Choroid plexus epithelial cell (primary cell): ENCODE measurements around the gene ESPN.

Experiments used
- DNase-seq: peaks from one replicate; pipeline ENCODE4 v3.0.0-alpha.2; 2010; ENCODE audit warnings: low read depth
- H3K4me3 ChIP-seq: 2 replicates; pipeline ENCODE4 v1.5.1; 2011; ENCODE audit warnings: low read depth, mild to moderate bottlenecking, control low read depth, low read length, moderate library complexity
- CTCF ChIP-seq: conservative IDR thresholded peaks from 2 replicates; pipeline ENCODE4 v1.5.1; 2011; ENCODE audit warnings: low read depth, mild to moderate bottlenecking, control low read depth, inconsistent platforms, low read length, moderate library complexity

ESPN gene

GRCh38 chr1:6471970-6472368, 47.4 kb downstream of the ESPN start:
- no peak for TF ChIP-seq CTCF
- DNase-seq: no peak
- H3K4me3 ChIP-seq: no peak overlapping the region

GRCh38 chr1:6472391-6472790, 47.8 kb downstream of the ESPN start:
- DNase-seq: no peak
- peak; percentile 40 for TF ChIP-seq CTCF
- no peak overlapping the region for H3K4me3 ChIP-seq

GRCh38 chr1:6473156-6473555, 48.6 kb downstream of the ESPN start:
- DNase-seq: no peak
- no peak for TF ChIP-seq CTCF
- no peak overlapping the region for H3K4me3 ChIP-seq

GRCh38 chr1:6473974-6474814, 49.6 kb downstream of the ESPN start:
- DNase-seq: no peak
- no peak for TF ChIP-seq CTCF

GRCh38 chr1:6474815-6475282, 50.3 kb downstream of the ESPN start:
- no peak for DNase-seq
- no peak overlapping the region for H3K4me3 ChIP-seq
- TF ChIP-seq CTCF: no peak

More at GRCh38 chr1:6473974-6474814, 49.6 kb downstream of the ESPN start:
- no peak overlapping the region for H3K4me3 ChIP-seq

- peak; percentile 40 for DNase-seq
- H3K4me3 ChIP-seq: no peak overlapping the region
- peak; percentile 89 for TF ChIP-seq CTCF
Observed at GRCh38 chr1:6475381-6476133, 51.0 kb downstream of the ESPN start.
